HG03159 (cell line): Measurements from ENCODE around the gene IL17F.

Source experiments
- ATAC-seq: cut with Tn5 transposase; IDR thresholded peaks from one replicate; pipeline ENCODE4 v1.9.1; 2021; ENCODE audit warnings: mild to moderate bottlenecking, moderate library complexity; ENCODE audit not compliant: unreplicated experiment

IL17F gene

GRCh38 chr6:52195886-52196285 is 48.4 kb downstream of the IL17F start:
- no peak for ATAC-seq

GRCh38 chr6:52191824-52192223 is 52.5 kb downstream of the IL17F start:
- no peak for ATAC-seq

GRCh38 chr6:52190409-52190808 is 53.9 kb downstream of the IL17F start:
- ATAC-seq = no peak

GRCh38 chr6:52189974-52190373 is 54.3 kb downstream of the IL17F start:
- ATAC-seq = no peak

- ATAC-seq = no peak
Observed at GRCh38 chr6:52187098-52187497, 57.2 kb downstream of the IL17F start.
